ENCODE data around the gene VPS13D. TPM values are rescaled to one million over a fixed set of nuclear protein-coding genes. Genes with fewer than 3 reads are reported as not detected.

VPS13D gene
- polyA plus RNA-seq, 3 donors: 3.6 to 20.2 (median 5.1) TPM

- H3K9me3 ChIP-seq (replicated peaks in 1 of 2; ENCODE audit: control insufficient read depth in 1 of 2, insufficient read depth in 1 of 2, low read length in 2 of 2): no peaks in the 10 kb centered on the region
- no peaks in the 10 kb centered on the region for H3K79me2 ChIP-seq (ENCODE audit: insufficient read depth, low read length)
- no peaks in the 10 kb centered on the region for H4K20me1 ChIP-seq (ENCODE audit: insufficient read depth, low read length)
- H3K9me3 Mint-ChIP-seq: peaks cover 0 to 2% (median 0%) of the 10 kb centered on the region in 7 donors
- H3K4me3 Mint-ChIP-seq: peak overlapping the region in 1 of 2 donors; percentile 20
- over 99% methylated on average over 7 of the region's 13 CpGs for WGBS (ENCODE audit: insufficient coverage)
- no peak for DNase-seq
- peaks cover 0 to 4% (median 0%) of the 10 kb centered on the region in 3 donors for H3K27me3 Mint-ChIP-seq (ENCODE audit: low read depth in 3 of 3)
- intact Hi-C loops (cut with micrococcal nuclease): loop anchor here in 1 of 2 donors (2.0 kb wide), 1 partner anchor 107 kb away; the partner anchor contains the start of gene DHRS3
- H3K4me1 ChIP-seq (ENCODE audit: control insufficient read depth in 1 of 2, insufficient read depth in 2 of 2, low read length in 2 of 2): peaks cover 13 to 15% of the 10 kb centered on the region in 2 donors
- H3K27ac Mint-ChIP-seq: peak overlapping the region in 2 of 7 donors; percentile 32 to 76
- H3K27me3 ChIP-seq (ENCODE audit: control insufficient read depth in 2 of 2, insufficient read depth in 2 of 2, low read length in 2 of 2): no peaks in the 10 kb centered on the region
- H3K9ac ChIP-seq (ENCODE audit: insufficient read depth, low read length, poor library complexity, severe bottlenecking): no peak overlapping the region
- H3K4me2 ChIP-seq (replicated peaks; ENCODE audit: extremely low read depth, low read length, poor library complexity, severe bottlenecking): no peak overlapping the region
- H3K27ac ChIP-seq (ENCODE audit: low read depth in 1 of 2, low read length in 2 of 2): no peak overlapping the region
- H3K36me3 Mint-ChIP-seq: peaks cover 33 to 39% of the 10 kb centered on the region in 2 donors
- H3K4me3 ChIP-seq (replicated peaks in 1 of 3; ENCODE audit: low read depth in 2 of 3, low read length in 3 of 3): no peak overlapping the region
- TF ChIP-seq CTCF (IDR thresholded peaks at IDR 0.05): no peak
- peaks cover 8 to 28% of the 10 kb centered on the region in 2 donors for H3K36me3 ChIP-seq (replicated peaks in 1 of 2; ENCODE audit: control insufficient read depth in 1 of 2, insufficient read depth in 2 of 2, low read length in 2 of 2)
- peaks cover 18% of the 10 kb centered on the region for H3K4me1 Mint-ChIP-seq
- H2AFZ ChIP-seq (ENCODE audit: insufficient read depth, low read depth, low read length, poor library complexity, severe bottlenecking): no peak overlapping the region
Measured at GRCh38 chr1:12511516-12512468, 282.0 kb downstream of the VPS13D start.

- Histone ChIP-seq H3K27ac (ENCODE audit: low read depth in 1 of 2, low read length in 2 of 2) (no peak overlapping the region), H3K9ac (ENCODE audit: insufficient read depth, low read length, poor library complexity, severe bottlenecking) (no peak overlapping the region), H4K20me1 (ENCODE audit: insufficient read depth, low read length) (no peaks in the 10 kb centered on the region), H3K27me3 (ENCODE audit: control insufficient read depth in 2 of 2, insufficient read depth in 2 of 2, low read length in 2 of 2) (no peaks in the 10 kb centered on the region), H2AFZ (ENCODE audit: insufficient read depth, low read depth, low read length, poor library complexity, severe bottlenecking) (no peak overlapping the region), H3K4me2 (replicated peaks; ENCODE audit: extremely low read depth, low read length, poor library complexity, severe bottlenecking) (no peak overlapping the region), H3K4me3 (replicated peaks in 1 of 3; ENCODE audit: low read depth in 2 of 3, low read length in 3 of 3) (no peak overlapping the region), H3K9me3 (replicated peaks in 1 of 2; ENCODE audit: control insufficient read depth in 1 of 2, insufficient read depth in 1 of 2, low read length in 2 of 2) (no peaks in the 10 kb centered on the region), H3K36me3 (replicated peaks in 1 of 2; ENCODE audit: control insufficient read depth in 1 of 2, insufficient read depth in 2 of 2, low read length in 2 of 2) (peaks cover 0 to 14% of the 10 kb centered on the region in 2 donors), H3K79me2 (ENCODE audit: insufficient read depth, low read length) (no peaks in the 10 kb centered on the region), H3K4me1 (ENCODE audit: control insufficient read depth in 1 of 2, insufficient read depth in 2 of 2, low read length in 2 of 2) (peaks cover 13 to 15% of the 10 kb centered on the region in 2 donors)
- peaks cover 18% of the 10 kb centered on the region for H3K4me1 Mint-ChIP-seq
- H3K4me3 Mint-ChIP-seq: no peak overlapping the region
- H3K9me3 Mint-ChIP-seq: peaks cover 0 to 2% (median 0%) of the 10 kb centered on the region in 7 donors
- TF ChIP-seq CTCF (IDR thresholded peaks at IDR 0.05): no peak
- WGBS (ENCODE audit: insufficient coverage): 89% methylated on average over 9 of the region's 10 CpGs
- no peak for DNase-seq
- no peak overlapping the region for H3K27ac Mint-ChIP-seq
- peaks cover 0 to 2% (median 0%) of the 10 kb centered on the region in 3 donors for H3K27me3 Mint-ChIP-seq (ENCODE audit: low read depth in 3 of 3)
- peaks cover 22 to 30% of the 10 kb centered on the region in 2 donors for H3K36me3 Mint-ChIP-seq
- intact Hi-C loops (cut with micrococcal nuclease): no loop called here
Measured at GRCh38 chr1:12513181-12513580, 283.4 kb downstream of the VPS13D start.

All from CD14-positive monocyte (primary cell).